Kidney glomerular epithelial cell (primary cell): ENCODE measurements around the gene RPL15.

ENCODE experiments used
- DNase-seq: peaks from one replicate; lab custom pipeline; 2025; lab: John Stamatoyannopoulos, UW

Gene RPL15

GRCh38 chr3:23961913-23962312 is 45.0 kb downstream of the RPL15 start:
- DNase-seq, result no peak

GRCh38 chr3:23964537-23965235 is 47.8 kb downstream of the RPL15 start:
- no peak for DNase-seq

DNA sequence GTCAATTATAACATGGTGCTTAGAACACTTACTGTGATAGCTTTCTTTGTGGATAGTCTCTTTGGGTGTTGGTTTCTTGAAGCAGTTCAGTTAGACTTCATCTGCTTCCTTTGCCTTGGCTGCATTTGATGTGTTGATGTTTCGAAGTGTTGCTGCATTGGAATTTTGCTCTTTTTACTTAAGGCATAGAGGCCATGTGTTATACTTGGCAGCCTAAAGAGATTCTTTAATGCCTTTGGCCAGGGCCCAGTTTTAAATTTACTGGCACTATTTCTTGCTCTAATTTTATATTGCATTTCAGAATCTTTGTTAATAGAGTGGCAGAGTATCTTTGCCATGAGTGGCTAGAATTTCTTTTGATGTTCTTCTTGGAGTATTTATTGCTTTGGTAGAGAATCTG is 49.4 kb downstream of the RPL15 start:
- no peak for DNase-seq

- peak; percentile 15 for DNase-seq
These were observed 51.7 kb downstream of the RPL15 start for GRCh38 chr3:23968463-23969184.

GRCh38 chr3:23969393-23969792 is 52.5 kb downstream of the RPL15 start:
- no peak for DNase-seq
